Right lobe of liver (tissue), 4 donors: Measurements from ENCODE around the gene PSMG2.

ENCODE experiments used
- POLR2A ChIP-seq: fragments of 450-650 bp; IDR thresholded peaks from one replicate; pipeline ENCODE4 v1.6.1; 2017; ENCODE audit warnings: antibody characterized with exemption, mild to moderate bottlenecking
- TF ChIP-seq, protein P1 (sequence below), 4 donors: fragments of 200-600 bp in 3 of 4; fragments of 450-650 bp in 1 of 4; IDR thresholded peaks; one replicate each; pipeline versions ENCODE4 v1.5.1 to v1.8.0; 2016 to 2022; ENCODE audit warnings: antibody characterized with exemption in 4 of 4, mild to moderate bottlenecking in 2 of 4
- donor health status: DM: no; HTN: no; CAD: no.
- donor health status: DM: no; HTN: no; CAD: no.
- donor health status: DM: no; HTN: yes; CAD: no.

DNA sequence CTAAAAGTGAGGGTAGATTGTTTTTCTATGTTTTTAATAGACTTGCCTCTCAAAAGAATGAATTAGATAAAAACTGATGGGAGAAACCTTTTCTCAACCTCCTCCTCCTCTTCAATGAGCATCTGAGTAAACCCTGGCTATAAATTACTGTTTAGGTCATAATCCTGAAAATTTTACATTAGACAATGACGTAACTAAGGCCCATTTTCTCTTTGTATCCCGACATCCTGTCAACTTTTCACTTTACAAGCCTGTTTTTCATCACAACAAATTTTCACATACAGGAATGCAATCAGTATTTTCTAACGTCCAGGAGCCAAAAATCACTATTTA is 46.3 kb upstream of the PSMG2 start:
- TF ChIP-seq, protein P1, sequence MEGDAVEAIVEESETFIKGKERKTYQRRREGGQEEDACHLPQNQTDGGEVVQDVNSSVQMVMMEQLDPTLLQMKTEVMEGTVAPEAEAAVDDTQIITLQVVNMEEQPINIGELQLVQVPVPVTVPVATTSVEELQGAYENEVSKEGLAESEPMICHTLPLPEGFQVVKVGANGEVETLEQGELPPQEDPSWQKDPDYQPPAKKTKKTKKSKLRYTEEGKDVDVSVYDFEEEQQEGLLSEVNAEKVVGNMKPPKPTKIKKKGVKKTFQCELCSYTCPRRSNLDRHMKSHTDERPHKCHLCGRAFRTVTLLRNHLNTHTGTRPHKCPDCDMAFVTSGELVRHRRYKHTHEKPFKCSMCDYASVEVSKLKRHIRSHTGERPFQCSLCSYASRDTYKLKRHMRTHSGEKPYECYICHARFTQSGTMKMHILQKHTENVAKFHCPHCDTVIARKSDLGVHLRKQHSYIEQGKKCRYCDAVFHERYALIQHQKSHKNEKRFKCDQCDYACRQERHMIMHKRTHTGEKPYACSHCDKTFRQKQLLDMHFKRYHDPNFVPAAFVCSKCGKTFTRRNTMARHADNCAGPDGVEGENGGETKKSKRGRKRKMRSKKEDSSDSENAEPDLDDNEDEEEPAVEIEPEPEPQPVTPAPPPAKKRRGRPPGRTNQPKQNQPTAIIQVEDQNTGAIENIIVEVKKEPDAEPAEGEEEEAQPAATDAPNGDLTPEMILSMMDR (IDR thresholded peaks at IDR 0.05) = no peak
- no peak for TF ChIP-seq POLR2A
